ENCODE results near the gene PLEKHN1.
"Not testable (repeated sequence)": the region's sequence is repeated elsewhere in the genome, so short reads cannot be mapped to it uniquely, and the experiment has no call there.

GRCh38 chr1:1018321-1018685, 52.0 kb downstream of the PLEKHN1 start:
- not testable (repeated sequence) for TF ChIP-seq CTCF, POLR2A (IDR thresholded peaks at IDR 0.05)

All from right lobe of liver (tissue), 4 donors.